Chondrocyte (in vitro differentiated cells): ENCODE results near the gene HIPK4. TPM values are rescaled to one million over a fixed set of nuclear protein-coding genes. Genes with fewer than 3 reads are reported as not detected.
"Not testable (repeated sequence)": the region's sequence is repeated elsewhere in the genome, so short reads cannot be mapped to it uniquely, and the experiment has no call there.

Experiments used
- DNase-seq: peaks from one replicate; pipeline ENCODE4 v3.0.0; 2021; ENCODE audit warnings: mixed read lengths, low spot score
- H3K27ac Mint-ChIP-seq: one replicate; pipeline ENCODE4 v1.8.0; 2021; ENCODE audit warnings: mild to moderate bottlenecking, moderate library complexity, mixed read lengths; ENCODE audit not compliant: unreplicated experiment
- H3K27me3 Mint-ChIP-seq: 2 replicates; pipeline ENCODE4 v1.8.0; 2021; ENCODE audit warnings: low read depth, mixed read lengths
- H3K36me3 Mint-ChIP-seq: 2 replicates; pipeline ENCODE4 v1.8.0; 2021; ENCODE audit warnings: low read depth, mixed read lengths
- H3K4me1 Mint-ChIP-seq: 2 replicates; pipeline ENCODE4 v1.8.0; 2021; ENCODE audit warnings: low read depth, mild to moderate bottlenecking, mixed read lengths
- H3K4me3 Mint-ChIP-seq: one replicate; pipeline ENCODE4 v1.8.0; 2021; ENCODE audit warnings: mild to moderate bottlenecking, moderate library complexity, mixed read lengths; ENCODE audit not compliant: unreplicated experiment
- H3K9me3 Mint-ChIP-seq: 2 replicates; pipeline ENCODE4 v1.8.0; 2021; ENCODE audit warnings: low read depth, mixed read lengths
- CTCF ChIP-seq: fragments of 200-600 bp; sonication (generic); IDR thresholded peaks from 2 replicates; pipeline ENCODE4 v1.5.0; 2021; ENCODE audit warnings: antibody characterized with exemption, mild to moderate bottlenecking, moderate library complexity
- microRNA-seq: library from miRNA; unstranded; fragments of <30 nt; microRNA quantifications from one replicate; pipeline ENCODE4 v1.2.0, GENCODE V29; 2020; ENCODE audit warnings: borderline number of aligned reads
- total RNA-seq: library from RNA; stranded (reverse); gene quantifications from 3 replicates; pipeline ENCODE4 v1.2.1, GENCODE V29; 2021

The HIPK4 gene
- total RNA-seq, 1 donor from 2014 or later: 0.20 TPM

- Mint-ChIP-seq H3K4me3 (no peak overlapping the region), H3K4me1 (peaks cover 3% of the 10 kb centered on the region), H3K27ac (no peak overlapping the region), H3K36me3 (peaks cover 32% of the 10 kb centered on the region), H3K27me3 (no peaks in the 10 kb centered on the region), H3K9me3 (no peaks in the 10 kb centered on the region)
- TF ChIP-seq CTCF: no peak
- DNase-seq: no peak
These were observed 54.9 kb downstream of the HIPK4 start for GRCh38 chr19:40335101-40335500.

GRCh38 chr19:40333083-40333482 is 56.9 kb downstream of the HIPK4 start:
- H3K9me3 Mint-ChIP-seq, DNase-seq, H3K27me3 Mint-ChIP-seq, H3K4me3 Mint-ChIP-seq, H3K27ac Mint-ChIP-seq, H3K4me1 Mint-ChIP-seq: not testable (repeated sequence)
- peaks cover 36% of the 10 kb centered on the region for H3K36me3 Mint-ChIP-seq

- Mint-ChIP-seq H3K9me3 (no peaks in the 10 kb centered on the region), H3K27ac (no peak overlapping the region), H3K36me3 (peaks cover 36% of the 10 kb centered on the region), H3K4me1 (no peaks in the 10 kb centered on the region), H3K27me3 (no peaks in the 10 kb centered on the region), H3K4me3 (no peak overlapping the region)
- TF ChIP-seq CTCF: no peak
- DNase-seq: no peak
These were observed 57.3 kb downstream of the HIPK4 start for GRCh38 chr19:40332669-40333068.

DNA sequence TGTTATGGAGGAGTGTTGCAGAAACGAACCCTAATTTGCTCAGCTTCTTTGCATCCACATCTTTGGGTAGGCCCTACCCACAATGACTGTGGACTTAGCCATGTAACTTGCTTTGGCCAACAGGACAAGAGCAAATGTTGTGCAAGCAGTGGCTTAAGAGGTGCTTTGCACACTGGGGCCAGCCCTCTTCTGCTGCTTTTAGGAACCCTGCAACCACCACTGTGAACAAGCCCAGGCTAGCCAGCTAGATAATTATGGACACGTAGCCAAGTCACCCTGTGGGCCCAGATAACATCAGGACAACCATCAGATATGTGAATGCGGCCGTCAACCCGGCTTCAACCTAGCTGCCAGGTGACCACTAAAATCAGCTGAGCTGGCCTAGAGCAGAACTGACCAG is 58.9 kb downstream of the HIPK4 start:
- H3K4me3 Mint-ChIP-seq: no peak overlapping the region
- peaks cover 38% of the 10 kb centered on the region for H3K36me3 Mint-ChIP-seq
- no peak for DNase-seq
- no peaks in the 10 kb centered on the region for H3K9me3 Mint-ChIP-seq
- H3K4me1 Mint-ChIP-seq: no peaks in the 10 kb centered on the region
- H3K27me3 Mint-ChIP-seq: no peaks in the 10 kb centered on the region
- H3K27ac Mint-ChIP-seq: no peak overlapping the region
- no peak for TF ChIP-seq CTCF

Small RNA genes lying within 50 kb of the gene (microRNA-seq; reads per million reads assigned to microRNA genes)
- not detected for gene MIR6796

Other genes with a start within 250 kb of the HIPK4 start
- gene MAP3K10, start 198.8 kb downstream of the HIPK4 start, total RNA-seq: 20.0 to 22.7 TPM (median 21.0 TPM) in 3 replicates
- gene TTC9B, start 171.8 kb downstream of the HIPK4 start, total RNA-seq: not detected in 3 replicates
- gene CCNP, start 163.5 kb downstream of the HIPK4 start, total RNA-seq: 0.52 to 0.73 TPM (median 0.59 TPM) in 3 replicates
- gene AKT2, start 104.8 kb downstream of the HIPK4 start, total RNA-seq: 99.9 to 136 TPM (median 100 TPM) in 3 replicates
- gene C19orf47, start 41.8 kb downstream of the HIPK4 start, total RNA-seq: 19.4 to 22.2 TPM (median 21.5 TPM) in 3 replicates
- gene PLD3, start 41.5 kb downstream of the HIPK4 start, total RNA-seq: 478 to 514 TPM (median 487 TPM) in 3 replicates
- gene PRX, start 23.2 kb upstream of the HIPK4 start, total RNA-seq: 3.6 to 4.9 TPM (median 4.5 TPM) in 3 replicates
- 13.0 to 14.8 TPM (median 14.5 TPM) in 3 replicates for gene SERTAD1, start 35.8 kb upstream of the HIPK4 start, total RNA-seq
- 36.7 to 43.6 TPM (median 40.3 TPM) in 3 replicates for gene SERTAD3, start 54.2 kb upstream of the HIPK4 start, total RNA-seq
- 48.3 to 53.9 TPM (median 53.1 TPM) in 3 replicates for gene BLVRB, start 75.6 kb upstream of the HIPK4 start, total RNA-seq
- 1.4 to 2.5 TPM (median 2.3 TPM) in 3 replicates for gene SPTBN4, start 76.8 kb upstream of the HIPK4 start, total RNA-seq
- gene SHKBP1, start 186.7 kb upstream of the HIPK4 start, total RNA-seq: 40.9 to 47.8 TPM (median 46.8 TPM) in 3 replicates
- gene LTBP4, start 211.2 kb upstream of the HIPK4 start, total RNA-seq: 161 to 311 TPM (median 163 TPM) in 3 replicates